Liver (tissue), 9 donors: ENCODE data around the gene REEP3. TPM values are rescaled to one million over a fixed set of nuclear protein-coding genes. Genes with fewer than 3 reads are reported as not detected.
A peak's percentile ranks its signal among the peaks of the same experiment; 100 is the strongest.

Source experiments
- DNase-seq: peaks from one replicate; pipeline ENCODE4 v3.0.0-alpha.2; 2017; ENCODE audit warnings: low spot score
- H3K27ac ChIP-seq, 2 donors: one replicate each; pipeline ENCODE4 v1.7.0; 2013; ENCODE audit warnings: inconsistent platforms in 2 of 2, low read length in 2 of 2, control low read depth in 1 of 2, low read depth in 1 of 2, mild to moderate bottlenecking in 1 of 2
- H3K27me3 ChIP-seq, 4 donors: one replicate each; pipeline versions ENCODE4 v1.6.1 to v1.7.0; 2013; ENCODE audit warnings: low read length in 3 of 4, inconsistent platforms in 1 of 4, mild to moderate bottlenecking in 1 of 4, moderate library complexity in 1 of 4; ENCODE audit not compliant: control insufficient read depth in 4 of 4, insufficient read depth in 4 of 4
- H3K36me3 ChIP-seq, 4 donors: one replicate each; pipeline versions ENCODE4 v1.6.1 to v1.7.0; 2013; ENCODE audit warnings: low read length in 3 of 4, mild to moderate bottlenecking in 3 of 4, low read depth in 1 of 4, moderate library complexity in 1 of 4; ENCODE audit not compliant: control insufficient read depth in 4 of 4, insufficient read depth in 3 of 4
- H3K4me1 ChIP-seq, 4 donors: one replicate each; pipeline versions ENCODE4 v1.6.1 to v1.7.0; 2013; ENCODE audit warnings: low read length in 3 of 4, mild to moderate bottlenecking in 3 of 4, moderate library complexity in 1 of 4; ENCODE audit not compliant: control insufficient read depth in 4 of 4, insufficient read depth in 4 of 4
- H3K4me3 ChIP-seq, 3 donors: one replicate each; pipeline versions ENCODE4 v1.6.1 to v1.7.0; 2013; ENCODE audit warnings: low read length in 3 of 3, control low read depth in 1 of 3, low read depth in 1 of 3, mild to moderate bottlenecking in 1 of 3
- H3K9ac ChIP-seq, 2 donors: one replicate each; pipeline ENCODE4 v1.7.0; 2013; ENCODE audit warnings: low read length in 2 of 2, mild to moderate bottlenecking in 2 of 2, moderate library complexity in 2 of 2, control low read depth in 1 of 2, low read depth in 1 of 2
- H3K9me3 ChIP-seq, 4 donors: one replicate each; pipeline versions ENCODE4 v1.6.1 to v1.7.0; 2013; ENCODE audit warnings: low read length in 3 of 4; ENCODE audit not compliant: control insufficient read depth in 4 of 4
- EGR1 ChIP-seq, 2 donors: IDR thresholded peaks; 2 replicates each; pipeline ENCODE4 v1.6.1; 2016 to 2018; ENCODE audit warnings: antibody characterized with exemption in 2 of 2, low read depth in 2 of 2
- FOXA1 ChIP-seq: IDR thresholded peaks from 2 replicates; pipeline ENCODE4 v1.6.1; 2016; ENCODE audit warnings: antibody characterized with exemption
- FOXA2 ChIP-seq: IDR thresholded peaks from 2 replicates; pipeline ENCODE4 v1.6.1; 2016; ENCODE audit warnings: antibody characterized with exemption
- HNF4A ChIP-seq, 2 donors: conservative IDR thresholded peaks; 2 replicates each; pipeline ENCODE4 v1.6.1; 2016; ENCODE audit warnings: antibody characterized with exemption in 2 of 2, mild to moderate bottlenecking in 2 of 2
- RAD21 ChIP-seq, 2 donors: IDR thresholded peaks; 2 replicates each; pipeline ENCODE4 v1.6.1; 2016; ENCODE audit warnings: antibody characterized with exemption in 2 of 2, mild to moderate bottlenecking in 2 of 2
- RXRA ChIP-seq, 2 donors: IDR thresholded peaks; 2 replicates each; pipeline ENCODE4 v1.6.1; 2017 to 2018; ENCODE audit warnings: antibody characterized with exemption in 2 of 2, mild to moderate bottlenecking in 1 of 2
- SP1 ChIP-seq: IDR thresholded peaks from 2 replicates; pipeline ENCODE4 v1.6.1; 2018; ENCODE audit warnings: antibody characterized with exemption, mild to moderate bottlenecking
- TAF1 ChIP-seq: conservative IDR thresholded peaks from 2 replicates; pipeline ENCODE4 v1.6.1; 2016; ENCODE audit warnings: antibody characterized with exemption, mild to moderate bottlenecking
- WGBS: extraction: QIAGEN DNeasy Blood & Tissue Kit; methylation state at CpG from one replicate; pipeline ENCODE4 v1.1.7; 2013; 5-methylcytosine and 5-hydroxymethylcytosine counted together
- polyA plus RNA-seq, 2 donors: library from polyadenylated mRNA; stranded (reverse) in 1 of 2; unstranded in 1 of 2; fragments of 200-250 nt in 1 of 2; fragments of >200 nt in 1 of 2; fragmentation: Nextera tagmentation in 1 of 2; extraction: Ambion mirVana in 1 of 2; gene quantifications; one replicate each; pipeline versions ENCODE4 v1.2.1 to v1.2.3, GENCODE V29; 2013 to 2015
- total RNA-seq, 2 donors: library from RNA; depleted of rRNA; stranded (reverse); fragments of >200 nt; gene quantifications; one replicate each; pipeline ENCODE4 v1.2.3, GENCODE V29; 2014
- TF ChIP-seq, protein P1 (sequence below): IDR thresholded peaks from 2 replicates; pipeline ENCODE4 v1.6.1; 2016; ENCODE audit warnings: antibody characterized with exemption, mild to moderate bottlenecking
- TF ChIP-seq, protein P2 (sequence below): IDR thresholded peaks from 2 replicates; pipeline ENCODE4 v1.6.1; 2016; ENCODE audit warnings: antibody characterized with exemption
- TF ChIP-seq, protein P3 (sequence below): IDR thresholded peaks from 2 replicates; pipeline ENCODE4 v1.6.1; 2016; ENCODE audit warnings: antibody characterized with exemption
- donor health status: healthy.
- donor health status: healthy.
- donor health status: healthy.
- donor health status: healthy.
- donor health status: healthy.

REEP3 gene, protein sequence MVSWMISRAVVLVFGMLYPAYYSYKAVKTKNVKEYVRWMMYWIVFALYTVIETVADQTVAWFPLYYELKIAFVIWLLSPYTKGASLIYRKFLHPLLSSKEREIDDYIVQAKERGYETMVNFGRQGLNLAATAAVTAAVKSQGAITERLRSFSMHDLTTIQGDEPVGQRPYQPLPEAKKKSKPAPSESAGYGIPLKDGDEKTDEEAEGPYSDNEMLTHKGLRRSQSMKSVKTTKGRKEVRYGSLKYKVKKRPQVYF
- 10 to 100 TPM; 12.8 to 23.5 TPM for total RNA-seq
- 10 to 100 TPM in 1 of 2 donors, 1 to 10 TPM in 1; 7.9 to 26.9 TPM for polyA plus RNA-seq

DNA sequence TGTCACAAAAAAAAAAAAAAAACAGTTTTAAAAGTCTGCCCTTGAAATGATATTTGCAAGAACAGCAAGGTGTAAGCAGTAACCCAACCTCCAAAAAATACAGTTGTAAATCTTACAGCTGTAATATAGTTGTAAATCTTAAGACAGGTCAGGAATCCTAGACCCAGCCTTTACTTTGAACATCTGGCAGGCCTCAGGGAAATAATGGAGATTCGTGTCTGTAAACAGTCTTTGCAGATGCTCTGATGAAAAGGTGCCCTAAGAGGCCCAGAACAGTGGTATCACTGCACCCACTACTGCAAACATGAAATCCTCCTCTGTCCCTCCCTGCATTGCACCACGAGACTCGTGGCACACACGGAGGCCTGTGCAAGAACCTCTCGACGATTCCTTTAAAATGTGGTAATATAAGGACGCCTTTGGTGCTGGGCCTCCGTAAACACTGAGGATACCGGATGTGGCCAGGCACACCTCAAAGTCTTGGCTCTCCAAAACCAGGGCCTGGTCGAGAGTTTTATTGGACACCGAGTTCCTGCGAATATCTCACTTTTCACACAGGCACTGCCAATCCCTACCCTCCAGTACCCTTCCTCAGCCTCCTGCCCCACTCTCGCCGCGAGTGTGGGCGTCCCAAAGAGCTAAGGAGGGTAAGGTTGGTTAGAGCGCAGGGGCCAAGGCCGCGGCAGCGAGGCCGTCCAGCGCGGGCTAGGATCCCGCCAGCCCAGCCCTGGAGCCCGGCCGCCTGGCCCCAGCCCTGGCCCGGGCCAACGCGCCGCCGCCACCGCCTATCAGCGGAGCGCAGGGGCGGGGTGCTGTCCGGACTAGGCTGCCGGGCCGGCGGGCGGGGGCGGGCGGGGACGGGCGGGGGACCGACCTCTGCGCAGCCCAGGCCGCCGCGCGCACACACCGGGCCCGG lies at the start of gene REEP3:
TSS of gene REEP3 (plus strand) at position 902 of the 916 bp plus-strand sequence. CDS start 145 bp downstream, outside the sequence.
- Histone ChIP-seq H3K9me3 (peaks cover 0 to 2% (median 0%) of the 10 kb centered on the region in 4 donors), H3K27ac (peak within 1 kb of the TSS; percentile 97), H3K36me3 (no peaks in the 10 kb centered on the region), H3K9ac (peak within 1 kb of the TSS; percentile 87 to 95), H3K4me1 (peaks cover 0 to 11% (median 6%) of the 10 kb centered on the region in 4 donors), H3K27me3 (no peaks in the 10 kb centered on the region), H3K4me3 (peak within 1 kb of the TSS; percentile 91 to 95 (median 92))
- TF ChIP-seq, protein P1, sequence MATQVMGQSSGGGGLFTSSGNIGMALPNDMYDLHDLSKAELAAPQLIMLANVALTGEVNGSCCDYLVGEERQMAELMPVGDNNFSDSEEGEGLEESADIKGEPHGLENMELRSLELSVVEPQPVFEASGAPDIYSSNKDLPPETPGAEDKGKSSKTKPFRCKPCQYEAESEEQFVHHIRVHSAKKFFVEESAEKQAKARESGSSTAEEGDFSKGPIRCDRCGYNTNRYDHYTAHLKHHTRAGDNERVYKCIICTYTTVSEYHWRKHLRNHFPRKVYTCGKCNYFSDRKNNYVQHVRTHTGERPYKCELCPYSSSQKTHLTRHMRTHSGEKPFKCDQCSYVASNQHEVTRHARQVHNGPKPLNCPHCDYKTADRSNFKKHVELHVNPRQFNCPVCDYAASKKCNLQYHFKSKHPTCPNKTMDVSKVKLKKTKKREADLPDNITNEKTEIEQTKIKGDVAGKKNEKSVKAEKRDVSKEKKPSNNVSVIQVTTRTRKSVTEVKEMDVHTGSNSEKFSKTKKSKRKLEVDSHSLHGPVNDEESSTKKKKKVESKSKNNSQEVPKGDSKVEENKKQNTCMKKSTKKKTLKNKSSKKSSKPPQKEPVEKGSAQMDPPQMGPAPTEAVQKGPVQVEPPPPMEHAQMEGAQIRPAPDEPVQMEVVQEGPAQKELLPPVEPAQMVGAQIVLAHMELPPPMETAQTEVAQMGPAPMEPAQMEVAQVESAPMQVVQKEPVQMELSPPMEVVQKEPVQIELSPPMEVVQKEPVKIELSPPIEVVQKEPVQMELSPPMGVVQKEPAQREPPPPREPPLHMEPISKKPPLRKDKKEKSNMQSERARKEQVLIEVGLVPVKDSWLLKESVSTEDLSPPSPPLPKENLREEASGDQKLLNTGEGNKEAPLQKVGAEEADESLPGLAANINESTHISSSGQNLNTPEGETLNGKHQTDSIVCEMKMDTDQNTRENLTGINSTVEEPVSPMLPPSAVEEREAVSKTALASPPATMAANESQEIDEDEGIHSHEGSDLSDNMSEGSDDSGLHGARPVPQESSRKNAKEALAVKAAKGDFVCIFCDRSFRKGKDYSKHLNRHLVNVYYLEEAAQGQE, result no peak
- TF ChIP-seq RAD21 (IDR thresholded peaks at IDR 0.05), result peak in 1 of 2 donors; percentile 5
- WGBS, result 15% methylated on average over 52 of the region's 52 CpGs
- DNase-seq, result peak; percentile 67

DNA sequence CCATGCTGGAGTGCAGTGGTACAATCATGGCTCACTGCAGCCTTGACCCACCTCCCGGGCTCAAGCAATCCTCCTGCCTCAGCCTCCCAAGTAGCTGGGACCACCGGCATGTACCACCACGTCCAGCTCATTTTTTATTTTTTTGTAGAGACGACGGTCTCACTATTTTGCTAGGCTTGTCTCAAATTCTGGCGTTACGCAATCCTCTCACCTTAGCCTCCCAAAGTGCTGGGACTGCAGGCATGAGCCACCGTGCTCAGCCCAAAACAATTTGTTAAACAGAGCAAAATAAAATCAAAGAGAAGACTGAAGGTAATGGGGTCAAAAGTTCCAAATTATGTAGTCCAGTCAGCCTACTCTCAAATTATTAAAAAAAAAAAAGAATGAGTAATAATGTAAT lies 46.7 kb upstream of the REEP3 start:
- Histone ChIP-seq H3K36me3 (no peaks in the 10 kb centered on the region), H3K27me3 (no peaks in the 10 kb centered on the region), H3K4me3 (no peak overlapping the region), H3K9ac (no peak overlapping the region), H3K4me1 (no peaks in the 10 kb centered on the region), H3K27ac (no peak overlapping the region), H3K9me3 (no peaks in the 10 kb centered on the region)
- WGBS, result 78% methylated on average over 8 of the region's 8 CpGs
- DNase-seq, result no peak
- no peak for TF ChIP-seq RXRA (IDR thresholded peaks at IDR 0.05)
- TF ChIP-seq TAF1, result no peak
- TF ChIP-seq, protein P2, sequence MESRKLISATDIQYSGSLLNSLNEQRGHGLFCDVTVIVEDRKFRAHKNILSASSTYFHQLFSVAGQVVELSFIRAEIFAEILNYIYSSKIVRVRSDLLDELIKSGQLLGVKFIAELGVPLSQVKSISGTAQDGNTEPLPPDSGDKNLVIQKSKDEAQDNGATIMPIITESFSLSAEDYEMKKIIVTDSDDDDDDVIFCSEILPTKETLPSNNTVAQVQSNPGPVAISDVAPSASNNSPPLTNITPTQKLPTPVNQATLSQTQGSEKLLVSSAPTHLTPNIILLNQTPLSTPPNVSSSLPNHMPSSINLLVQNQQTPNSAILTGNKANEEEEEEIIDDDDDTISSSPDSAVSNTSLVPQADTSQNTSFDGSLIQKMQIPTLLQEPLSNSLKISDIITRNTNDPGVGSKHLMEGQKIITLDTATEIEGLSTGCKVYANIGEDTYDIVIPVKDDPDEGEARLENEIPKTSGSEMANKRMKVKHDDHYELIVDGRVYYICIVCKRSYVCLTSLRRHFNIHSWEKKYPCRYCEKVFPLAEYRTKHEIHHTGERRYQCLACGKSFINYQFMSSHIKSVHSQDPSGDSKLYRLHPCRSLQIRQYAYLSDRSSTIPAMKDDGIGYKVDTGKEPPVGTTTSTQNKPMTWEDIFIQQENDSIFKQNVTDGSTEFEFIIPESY, result no peak
- TF ChIP-seq, protein P3, sequence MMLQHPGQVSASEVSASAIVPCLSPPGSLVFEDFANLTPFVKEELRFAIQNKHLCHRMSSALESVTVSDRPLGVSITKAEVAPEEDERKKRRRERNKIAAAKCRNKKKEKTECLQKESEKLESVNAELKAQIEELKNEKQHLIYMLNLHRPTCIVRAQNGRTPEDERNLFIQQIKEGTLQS, result no peak
- no peak for TF ChIP-seq FOXA2
- no peak for TF ChIP-seq RAD21 (IDR thresholded peaks at IDR 0.05)
- TF ChIP-seq EGR1 (IDR thresholded peaks at IDR 0.05; ENCODE audit: low read depth in 2 of 2), result no peak
- no peak for TF ChIP-seq FOXA1
- TF ChIP-seq, protein P1, result no peak
- no peak for TF ChIP-seq HNF4A (conservative IDR thresholded peaks at IDR 0.05)
- TF ChIP-seq SP1, result no peak
